ENCODE measurements around the gene CFAP68. TPM values are rescaled to one million over a fixed set of nuclear protein-coding genes. Genes with fewer than 3 reads are reported as not detected.

Gene CFAP68
- total and polyA plus RNA-seq, 10 donors = 9.4 to 37.1 (median 13.6) TPM

GRCh38 chr11:111835665-111836064, 43.7 kb upstream of the CFAP68 start:
- DNase-seq = no peak
- Histone ChIP-seq H3K4me3 (no peak overlapping the region), H3K27me3 (replicated peaks in 1 of 7) (no peaks in the 10 kb centered on the region), H3K9me3 (no peaks in the 10 kb centered on the region), H3K4me1 (no peaks in the 10 kb centered on the region), H3K27ac (no peak overlapping the region), H3K36me3 (peaks cover 2 to 99% (median 44%) of the 10 kb centered on the region in 6 donors)
- intact Hi-C loops (cut with DNase I; ENCODE audit: low total_unique reads) = no loop called here
- 96 to 97% (median 96%) methylated on average over 7 of the region's 7 CpGs for WGBS, 5 donors
- TF ChIP-seq POLR2A (IDR thresholded peaks at IDR 0.05) (no peak), CTCF (IDR thresholded peaks at IDR 0.05 in 8 of 11, conservative IDR thresholded peaks at IDR 0.05 in 3 of 11) (no peak), POLR2AphosphoS5 (IDR thresholded peaks at IDR 0.05) (no peak)

GRCh38 chr11:111836162-111836561, 43.2 kb upstream of the CFAP68 start:
- Histone ChIP-seq H3K27ac (no peak overlapping the region), H3K27me3 (replicated peaks in 1 of 7) (no peaks in the 10 kb centered on the region), H3K36me3 (peaks cover 2 to 96% (median 39%) of the 10 kb centered on the region in 6 donors), H3K9me3 (no peaks in the 10 kb centered on the region), H3K4me3 (no peak overlapping the region), H3K4me1 (peaks cover 0 to 2% (median under 1%) of the 10 kb centered on the region in 6 donors)
- 73 to 90% (median 86%) methylated on average over 1 of the region's 1 CpG for WGBS, 5 donors
- intact Hi-C loops (cut with DNase I; ENCODE audit: low total_unique reads) = no loop called here
- no peak for DNase-seq
- TF ChIP-seq CTCF (IDR thresholded peaks at IDR 0.05 in 8 of 11, conservative IDR thresholded peaks at IDR 0.05 in 3 of 11) (no peak), POLR2AphosphoS5 (IDR thresholded peaks at IDR 0.05) (no peak)

DNA sequence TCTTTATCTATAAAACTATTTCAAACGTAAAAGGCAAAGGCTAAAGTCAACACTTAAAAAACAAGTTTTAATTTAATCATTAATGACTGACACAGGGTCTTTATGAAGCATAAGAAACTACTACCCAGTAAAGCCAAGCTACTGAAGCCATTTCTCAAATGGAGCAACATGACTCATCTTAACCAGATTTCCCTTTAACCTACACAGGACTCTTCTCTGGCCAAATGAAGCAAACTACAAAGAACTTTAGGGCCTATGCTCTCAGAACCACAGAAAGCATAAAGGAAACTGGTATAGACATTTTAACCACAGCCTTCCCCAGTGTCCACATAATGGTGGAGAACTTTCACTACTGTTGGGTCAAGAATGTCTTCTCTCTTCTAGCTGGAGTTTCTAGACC, 42.6 kb upstream of the CFAP68 start:
- 85 to 95% (median 92%) methylated on average over 1 of the region's 1 CpG for WGBS, 5 donors

GRCh38 chr11:111837366-111837891, 41.9 kb upstream of the CFAP68 start:
- H3K36me3 ChIP-seq = peaks cover 2 to 91% (median 38%) of the 10 kb centered on the region in 6 donors
- H3K27ac ChIP-seq = no peak overlapping the region

More for the DNA sequence above, 42.6 kb upstream of the CFAP68 start:
- peaks cover 2 to 91% (median 38%) of the 10 kb centered on the region in 6 donors for H3K36me3 ChIP-seq
- TF ChIP-seq POLR2A (IDR thresholded peaks at IDR 0.05) (no peak), POLR2AphosphoS5 (IDR thresholded peaks at IDR 0.05) (no peak), CTCF (IDR thresholded peaks at IDR 0.05 in 8 of 11, conservative IDR thresholded peaks at IDR 0.05 in 3 of 11) (no peak)
- no peak overlapping the region for H3K27ac ChIP-seq
- H3K9me3 ChIP-seq = no peaks in the 10 kb centered on the region
- H3K27me3 ChIP-seq (replicated peaks in 1 of 7) = no peaks in the 10 kb centered on the region
- peaks cover 0 to 8% (median 3%) of the 10 kb centered on the region in 6 donors for H3K4me1 ChIP-seq
- no peak for DNase-seq
- no peak overlapping the region for H3K4me3 ChIP-seq
- intact Hi-C loops (cut with DNase I; ENCODE audit: low total_unique reads) = no loop called here

More at GRCh38 chr11:111837366-111837891, 41.9 kb upstream of the CFAP68 start:
- intact Hi-C loops (cut with DNase I; ENCODE audit: low total_unique reads) = no loop called here
- Histone ChIP-seq H3K4me1 (peaks cover 0 to 9% (median 3%) of the 10 kb centered on the region in 6 donors), H3K4me3 (no peak overlapping the region), H3K27me3 (replicated peaks in 1 of 7) (no peaks in the 10 kb centered on the region), H3K9me3 (no peaks in the 10 kb centered on the region)
- TF ChIP-seq POLR2AphosphoS5 (IDR thresholded peaks at IDR 0.05) (no peak), CTCF (IDR thresholded peaks at IDR 0.05 in 8 of 11, conservative IDR thresholded peaks at IDR 0.05 in 3 of 11) (no peak), POLR2A (IDR thresholded peaks at IDR 0.05) (no peak)
- 94 to 97% (median 96%) methylated on average over 5 of the region's 5 CpGs for WGBS, 5 donors
- DNase-seq = no peak

All from spleen (tissue), 11 donors.